Esophagus muscularis mucosa (tissue), 3 donors: ENCODE results near the gene TAF5.

Experiments
- CTCF ChIP-seq, 3 experiments: fragments of 200-600 bp in 2 of 3; fragments of 450-650 bp in 1 of 3; sonication (generic) in 2 of 3; IDR thresholded peaks; one replicate each; pipeline ENCODE4 v1.5.1; 2017 to 2019; ENCODE audit warnings: antibody characterized with exemption in 3 of 3, mild to moderate bottlenecking in 2 of 3, moderate library complexity in 1 of 3
- POLR2A ChIP-seq: fragments of 450-650 bp; IDR thresholded peaks from one replicate; pipeline ENCODE4 v1.6.1; 2017; ENCODE audit warnings: antibody characterized with exemption, moderate library complexity, mild to moderate bottlenecking, low read depth

GRCh38 chr10:103429647-103430046 is 61.9 kb downstream of the TAF5 start:
- TF ChIP-seq POLR2A, result no peak
- no peak for TF ChIP-seq CTCF (IDR thresholded peaks at IDR 0.05)
